Adrenal gland (tissue), 5 donors: ENCODE results near the gene DMTF1.

Source experiments
- CTCF ChIP-seq, 6 experiments: fragments of 450-650 bp in 4 of 6; fragments of 200-600 bp in 2 of 6; sonication (generic) in 1 of 6; IDR thresholded peaks; 1 replicate in 5 of 6; 2 replicates in 1 of 6; pipeline versions ENCODE4 v1.5.1 to v1.8.0; 2016 to 2021; ENCODE audit warnings: antibody characterized with exemption in 6 of 6, mild to moderate bottlenecking in 2 of 6, moderate library complexity in 1 of 6
- POLR2A ChIP-seq, 2 donors: fragments of 450-650 bp; IDR thresholded peaks; one replicate each; pipeline ENCODE4 v1.6.1; 2017; ENCODE audit warnings: antibody characterized with exemption in 2 of 2, mild to moderate bottlenecking in 2 of 2, moderate library complexity in 1 of 2
- donor health status: DM: no; HTN: no; CAD: no.

GRCh38 chr7:87129848-87130247, 22.4 kb upstream of the DMTF1 start:
- TF ChIP-seq CTCF (IDR thresholded peaks at IDR 0.05) (no peak), POLR2A (IDR thresholded peaks at IDR 0.05) (no peak)
